Progenitor cell of endocrine pancreas (in vitro differentiated cells): ENCODE data around the gene RIMBP2. TPM values are rescaled to one million over a fixed set of nuclear protein-coding genes. Genes with fewer than 3 reads are reported as not detected.

Source experiments
- DNase-seq: peaks from one replicate; pipeline ENCODE4 v3.0.0; 2021; ENCODE audit warnings: low spot score; ENCODE audit not compliant: unreplicated experiment
- H3K27ac Mint-ChIP-seq: 2 replicates; pipeline ENCODE4 v1.8.0; 2021; ENCODE audit warnings: mild to moderate bottlenecking, moderate library complexity, mixed read lengths
- H3K27me3 Mint-ChIP-seq: 2 replicates; pipeline ENCODE4 v1.8.0; 2021; ENCODE audit warnings: mixed read lengths
- H3K36me3 Mint-ChIP-seq: 2 replicates; pipeline ENCODE4 v1.8.0; 2022; ENCODE audit warnings: mixed read lengths; ENCODE audit not compliant: insufficient read depth
- H3K4me1 Mint-ChIP-seq: 2 replicates; pipeline ENCODE4 v1.8.0; 2021; ENCODE audit warnings: low read depth, mixed read lengths
- H3K4me3 Mint-ChIP-seq: 2 replicates; pipeline ENCODE4 v1.8.0; 2021; ENCODE audit warnings: low read depth, mild to moderate bottlenecking, moderate library complexity, mixed read lengths
- H3K9me3 Mint-ChIP-seq: 2 replicates; pipeline ENCODE4 v1.8.0; 2021; ENCODE audit warnings: low read depth, mixed read lengths
- total RNA-seq: library from RNA; stranded (reverse); gene quantifications from 2 replicates; pipeline ENCODE4 v1.2.1, GENCODE V29; 2021
- TF ChIP-seq, protein P1 (sequence below): fragments of 200-600 bp; sonication (generic); IDR thresholded peaks from one replicate; pipeline ENCODE4 v1.5.0; 2021; ENCODE audit warnings: antibody characterized with exemption, mild to moderate bottlenecking; ENCODE audit not compliant: unreplicated experiment

RIMBP2 gene
- total RNA-seq, 1 donor from 2014 or later: 31.6 TPM

- TF ChIP-seq, protein P1, sequence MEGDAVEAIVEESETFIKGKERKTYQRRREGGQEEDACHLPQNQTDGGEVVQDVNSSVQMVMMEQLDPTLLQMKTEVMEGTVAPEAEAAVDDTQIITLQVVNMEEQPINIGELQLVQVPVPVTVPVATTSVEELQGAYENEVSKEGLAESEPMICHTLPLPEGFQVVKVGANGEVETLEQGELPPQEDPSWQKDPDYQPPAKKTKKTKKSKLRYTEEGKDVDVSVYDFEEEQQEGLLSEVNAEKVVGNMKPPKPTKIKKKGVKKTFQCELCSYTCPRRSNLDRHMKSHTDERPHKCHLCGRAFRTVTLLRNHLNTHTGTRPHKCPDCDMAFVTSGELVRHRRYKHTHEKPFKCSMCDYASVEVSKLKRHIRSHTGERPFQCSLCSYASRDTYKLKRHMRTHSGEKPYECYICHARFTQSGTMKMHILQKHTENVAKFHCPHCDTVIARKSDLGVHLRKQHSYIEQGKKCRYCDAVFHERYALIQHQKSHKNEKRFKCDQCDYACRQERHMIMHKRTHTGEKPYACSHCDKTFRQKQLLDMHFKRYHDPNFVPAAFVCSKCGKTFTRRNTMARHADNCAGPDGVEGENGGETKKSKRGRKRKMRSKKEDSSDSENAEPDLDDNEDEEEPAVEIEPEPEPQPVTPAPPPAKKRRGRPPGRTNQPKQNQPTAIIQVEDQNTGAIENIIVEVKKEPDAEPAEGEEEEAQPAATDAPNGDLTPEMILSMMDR: no peak
- no peaks in the 10 kb centered on the region for H3K4me1 Mint-ChIP-seq
- no peak overlapping the region for H3K27ac Mint-ChIP-seq
- no peaks in the 10 kb centered on the region for H3K36me3 Mint-ChIP-seq
- H3K9me3 Mint-ChIP-seq: peaks cover 16% of the 10 kb centered on the region
- H3K27me3 Mint-ChIP-seq: no peaks in the 10 kb centered on the region
- no peak overlapping the region for H3K4me3 Mint-ChIP-seq
- no peak for DNase-seq
Measured at GRCh38 chr12:130566446-130567155, 149.5 kb downstream of the RIMBP2 start.

- no peaks in the 10 kb centered on the region for H3K27me3 Mint-ChIP-seq
- TF ChIP-seq, protein P1: no peak
- H3K36me3 Mint-ChIP-seq: no peaks in the 10 kb centered on the region
- DNase-seq: no peak
- no peak overlapping the region for H3K27ac Mint-ChIP-seq
- no peaks in the 10 kb centered on the region for H3K4me1 Mint-ChIP-seq
- H3K4me3 Mint-ChIP-seq: no peak overlapping the region
- peaks cover 19% of the 10 kb centered on the region for H3K9me3 Mint-ChIP-seq
Measured at GRCh38 chr12:130565189-130565588, 150.9 kb downstream of the RIMBP2 start.

DNA sequence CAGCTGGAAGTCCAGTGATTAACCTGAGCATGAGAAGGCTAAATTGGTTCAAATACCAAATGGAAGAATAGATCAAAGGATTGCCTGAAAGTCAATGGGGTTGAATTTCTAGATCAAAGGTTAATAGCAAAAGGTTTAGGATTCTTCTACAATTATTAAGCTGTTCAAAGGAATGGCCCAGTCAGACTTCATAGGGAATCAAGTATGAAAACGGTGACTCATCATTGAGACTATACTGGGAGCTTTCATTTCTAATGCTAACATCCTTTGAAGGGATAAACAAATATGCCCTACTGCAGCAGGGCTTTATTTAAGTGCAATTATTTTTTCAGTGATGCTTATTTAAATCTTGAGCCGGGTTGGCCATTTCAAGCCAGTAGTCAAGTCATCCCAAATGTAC is 152.8 kb downstream of the RIMBP2 start:
- Mint-ChIP-seq H3K27ac (no peak overlapping the region), H3K27me3 (no peaks in the 10 kb centered on the region), H3K9me3 (peaks cover 19% of the 10 kb centered on the region), H3K4me3 (no peak overlapping the region), H3K4me1 (peaks cover 3% of the 10 kb centered on the region), H3K36me3 (no peaks in the 10 kb centered on the region)
- no peak for DNase-seq
- TF ChIP-seq, protein P1: no peak

DNA sequence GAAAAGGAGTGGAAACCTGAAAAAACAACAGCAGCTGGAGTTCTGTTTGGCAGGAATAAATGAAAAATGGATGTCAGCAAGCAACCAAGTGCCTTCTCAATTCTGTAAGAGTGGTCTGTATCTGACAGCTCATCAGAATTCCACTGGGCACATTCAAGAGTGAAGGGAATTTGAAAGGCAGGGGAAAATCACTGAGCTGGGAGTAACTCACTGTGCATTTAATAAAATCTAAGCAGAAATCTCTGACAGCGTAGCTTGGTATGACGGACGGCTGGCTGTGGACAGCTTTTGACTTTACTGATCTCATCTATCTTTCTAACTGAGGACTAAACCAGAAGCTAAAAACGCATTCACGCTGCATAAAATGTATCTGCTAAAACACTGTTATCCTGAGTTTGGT is 153.4 kb downstream of the RIMBP2 start:
- Mint-ChIP-seq H3K9me3 (peaks cover 19% of the 10 kb centered on the region), H3K36me3 (no peaks in the 10 kb centered on the region), H3K27me3 (peaks cover 4% of the 10 kb centered on the region), H3K27ac (no peak overlapping the region), H3K4me3 (no peak overlapping the region), H3K4me1 (peaks cover 4% of the 10 kb centered on the region)
- TF ChIP-seq, protein P1: no peak
- no peak for DNase-seq

DNA sequence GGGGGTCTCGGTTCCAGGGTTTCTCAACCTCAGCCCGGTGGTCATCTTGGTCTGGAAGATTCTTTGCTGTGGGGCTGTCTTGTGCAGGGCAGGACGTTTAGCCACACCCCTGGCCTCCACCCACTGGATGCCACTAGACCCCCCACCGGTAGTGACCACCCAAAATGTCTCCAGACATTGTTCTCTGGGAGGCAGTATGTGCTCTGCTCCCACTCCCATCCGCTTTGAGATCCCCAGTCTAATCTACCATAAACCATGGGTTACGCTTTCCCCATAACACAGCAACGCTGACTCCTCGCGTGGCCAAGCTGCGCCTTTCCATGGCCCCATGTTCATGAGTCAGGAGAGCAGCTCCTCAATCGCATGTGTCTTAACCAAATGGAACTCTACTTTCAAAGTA is 155.8 kb downstream of the RIMBP2 start:
- Mint-ChIP-seq H3K4me1 (peaks cover 4% of the 10 kb centered on the region), H3K27me3 (peaks cover 4% of the 10 kb centered on the region), H3K9me3 (peaks cover 11% of the 10 kb centered on the region), H3K36me3 (no peaks in the 10 kb centered on the region), H3K4me3 (no peak overlapping the region), H3K27ac (no peak overlapping the region)
- no peak for DNase-seq
- TF ChIP-seq, protein P1: no peak
